ENCODE measurements around the gene OOSP2. TPM values are rescaled to one million over a fixed set of nuclear protein-coding genes. Genes with fewer than 3 reads are reported as not detected.
"Not testable (repeated sequence)": the region's sequence is repeated elsewhere in the genome, so short reads cannot be mapped to it uniquely, and the experiment has no call there.

Gene OOSP2
- total RNA-seq (not detected), polyA plus RNA-seq (not detected), total RNA-seq (0 reads per million in 6 experiments)

GRCh38 chr11:60040109-60040508, at the start of gene OOSP2:
TSS of gene OOSP2 (plus strand) at chr11:60040409. CDS start at chr11:60040460, 51 bp downstream.
- no peaks in the 10 kb centered on the region for H3K36me3 Mint-ChIP-seq
- ATAC-seq: no peak
- H3K27me3 Mint-ChIP-seq: peaks cover 0 to 2% (median 0%) of the 10 kb centered on the region in 5 donors
- H3K27ac Mint-ChIP-seq: no peak within 1 kb of the TSS
- H3K4me3 Mint-ChIP-seq: no peak within 1 kb of the TSS
- H3K9me3 Mint-ChIP-seq: no peaks in the 10 kb centered on the region
- no peaks in the 10 kb centered on the region for H3K4me1 Mint-ChIP-seq
- DNase-seq: no peak
- POLR2A ChIA-PET: no interaction called here

GRCh38 chr11:59990421-59990820, 49.8 kb upstream of the OOSP2 start:
- peaks cover 10 to 42% (median 20%) of the 10 kb centered on the region in 9 donors for H3K9me3 Mint-ChIP-seq
- no peak for DNase-seq
- ATAC-seq: no peak
- peaks cover 3 to 36% (median 11%) of the 10 kb centered on the region in 5 donors for H3K27me3 Mint-ChIP-seq
- peaks cover 0 to 25% (median 0%) of the 10 kb centered on the region in 3 donors for H3K36me3 Mint-ChIP-seq
- no peak overlapping the region for H3K27ac Mint-ChIP-seq
- POLR2A ChIA-PET: no interaction called here
- no peaks in the 10 kb centered on the region for H3K4me1 Mint-ChIP-seq
- H3K4me3 Mint-ChIP-seq: no peak overlapping the region

- no peak overlapping the region for H3K4me3 Mint-ChIP-seq
- POLR2A ChIA-PET: no interaction called here
- H3K27ac Mint-ChIP-seq: no peak overlapping the region
- H3K27me3 Mint-ChIP-seq: peaks cover 3 to 37% (median 11%) of the 10 kb centered on the region in 5 donors
- peaks cover 10 to 42% (median 20%) of the 10 kb centered on the region in 9 donors for H3K9me3 Mint-ChIP-seq
- peaks cover 0 to 25% (median 0%) of the 10 kb centered on the region in 3 donors for H3K36me3 Mint-ChIP-seq
- no peaks in the 10 kb centered on the region for H3K4me1 Mint-ChIP-seq
- ATAC-seq (no peak), DNase-seq (no peak)
Observed at GRCh38 chr11:59992425-59992824, 47.8 kb upstream of the OOSP2 start.

- Mint-ChIP-seq H3K9me3 (peaks cover 0 to 6% (median 2%) of the 10 kb centered on the region in 9 donors), H3K36me3 (peaks cover 0 to 4% (median 0%) of the 10 kb centered on the region in 3 donors), H3K27me3 (peaks cover 4 to 61% (median 13%) of the 10 kb centered on the region in 5 donors), H3K27ac (no peak overlapping the region), H3K4me1 (no peaks in the 10 kb centered on the region), H3K4me3 (no peak overlapping the region)
- POLR2A ChIA-PET: no interaction called here
- DNase-seq: no peak
- no peak for ATAC-seq
Observed at GRCh38 chr11:59997800-59998199, 42.4 kb upstream of the OOSP2 start.

- ATAC-seq: no peak
- Mint-ChIP-seq H3K4me3 (no peak overlapping the region), H3K9me3 (no peaks in the 10 kb centered on the region), H3K27ac (no peak overlapping the region), H3K4me1 (no peaks in the 10 kb centered on the region), H3K36me3 (no peaks in the 10 kb centered on the region), H3K27me3 (peaks cover 1 to 52% (median 10%) of the 10 kb centered on the region in 5 donors)
- POLR2A ChIA-PET: no interaction called here
- DNase-seq: no peak
Observed at GRCh38 chr11:59999691-60000090, 40.5 kb upstream of the OOSP2 start.

- H3K4me1 Mint-ChIP-seq: no peaks in the 10 kb centered on the region
- no peak overlapping the region for H3K27ac Mint-ChIP-seq
- H3K36me3 Mint-ChIP-seq: no peaks in the 10 kb centered on the region
- ATAC-seq (no peak), DNase-seq (no peak)
- H3K9me3 Mint-ChIP-seq: no peaks in the 10 kb centered on the region
- H3K4me3 Mint-ChIP-seq: no peak overlapping the region
- POLR2A ChIA-PET: no interaction called here
- H3K27me3 Mint-ChIP-seq: peaks cover 1 to 34% (median 5%) of the 10 kb centered on the region in 5 donors
Observed at GRCh38 chr11:60003729-60004128, 36.5 kb upstream of the OOSP2 start.

- peaks cover 4 to 24% (median 8%) of the 10 kb centered on the region in 5 donors for H3K27me3 Mint-ChIP-seq
- POLR2A ChIA-PET: no interaction called here
- H3K4me1 Mint-ChIP-seq: no peaks in the 10 kb centered on the region
- no peak overlapping the region for H3K27ac Mint-ChIP-seq
- no peak for ATAC-seq
- H3K36me3 Mint-ChIP-seq: peaks cover 0 to 2% (median 0%) of the 10 kb centered on the region in 3 donors
- H3K9me3 Mint-ChIP-seq: peaks cover 0 to 2% (median 0%) of the 10 kb centered on the region in 9 donors
- no peak overlapping the region for H3K4me3 Mint-ChIP-seq
- DNase-seq: no peak
Observed at GRCh38 chr11:60005360-60005759, 34.8 kb upstream of the OOSP2 start.

GRCh38 chr11:60016881-60017280, 23.3 kb upstream of the OOSP2 start, which contains the start of gene OOSP4B:
TSS of gene OOSP4B (plus strand) at chr11:60017181.
- POLR2A ChIA-PET: no interaction called here
- ATAC-seq: no peak
- H3K4me3 Mint-ChIP-seq: no peak within 1 kb of the TSS
- H3K27me3 Mint-ChIP-seq: peaks cover 4 to 15% (median 8%) of the 10 kb centered on the region in 5 donors
- no peak for DNase-seq
- peaks cover 0 to 4% (median 0%) of the 10 kb centered on the region in 9 donors for H3K9me3 Mint-ChIP-seq
- no peak within 1 kb of the TSS for H3K27ac Mint-ChIP-seq
- H3K36me3 Mint-ChIP-seq: no peaks in the 10 kb centered on the region
- no peaks in the 10 kb centered on the region for H3K4me1 Mint-ChIP-seq

GRCh38 chr11:60018058-60018457, 22.2 kb upstream of the OOSP2 start:
- peaks cover 2 to 14% (median 8%) of the 10 kb centered on the region in 5 donors for H3K27me3 Mint-ChIP-seq
- H3K9me3 Mint-ChIP-seq: peaks cover 0 to 2% (median 0%) of the 10 kb centered on the region in 9 donors
- no peak overlapping the region for H3K27ac Mint-ChIP-seq
- ATAC-seq (no peak), DNase-seq (no peak)
- POLR2A ChIA-PET: no interaction called here
- H3K36me3 Mint-ChIP-seq: no peaks in the 10 kb centered on the region
- no peak overlapping the region for H3K4me3 Mint-ChIP-seq
- H3K4me1 Mint-ChIP-seq: no peaks in the 10 kb centered on the region

- H3K9me3 Mint-ChIP-seq, H3K4me1 Mint-ChIP-seq, H3K27ac Mint-ChIP-seq, H3K36me3 Mint-ChIP-seq, H3K4me3 Mint-ChIP-seq, ATAC-seq, H3K27me3 Mint-ChIP-seq, POLR2A ChIA-PET: not testable (repeated sequence)
- peak in 1 of 10 donors; percentile 1 for DNase-seq
Observed at GRCh38 chr11:60020376-60020775, 19.8 kb upstream of the OOSP2 start.

GRCh38 chr11:60029015-60029632, 11.1 kb upstream of the OOSP2 start:
- no peaks in the 10 kb centered on the region for H3K4me1 Mint-ChIP-seq
- ATAC-seq (no peak), DNase-seq (no peak)
- H3K27me3 Mint-ChIP-seq: peaks cover 0 to 5% (median 3%) of the 10 kb centered on the region in 5 donors
- H3K9me3 Mint-ChIP-seq: peaks cover 0 to 2% (median 0%) of the 10 kb centered on the region in 9 donors
- H3K36me3 Mint-ChIP-seq: no peaks in the 10 kb centered on the region
- POLR2A ChIA-PET: no interaction called here
- H3K4me3 Mint-ChIP-seq: no peak overlapping the region
- peak overlapping the region in 1 of 10 donors; percentile 4 for H3K27ac Mint-ChIP-seq

GRCh38 chr11:60050422-60050821, 10.2 kb downstream of the OOSP2 start:
- H3K9me3 Mint-ChIP-seq, H3K36me3 Mint-ChIP-seq, POLR2A ChIA-PET, H3K27ac Mint-ChIP-seq, H3K4me1 Mint-ChIP-seq, H3K4me3 Mint-ChIP-seq, ATAC-seq, DNase-seq: not testable (repeated sequence)
- H3K27me3 Mint-ChIP-seq: peaks cover 2 to 12% (median 7%) of the 10 kb centered on the region in 5 donors

GRCh38 chr11:60050839-60051238, 10.6 kb downstream of the OOSP2 start:
- H3K4me1 Mint-ChIP-seq, H3K27ac Mint-ChIP-seq, H3K4me3 Mint-ChIP-seq, POLR2A ChIA-PET, DNase-seq, H3K36me3 Mint-ChIP-seq, H3K9me3 Mint-ChIP-seq, ATAC-seq: not testable (repeated sequence)
- H3K27me3 Mint-ChIP-seq: peaks cover 2 to 10% (median 6%) of the 10 kb centered on the region in 5 donors
